HT1080 (cell line): ENCODE measurements around the gene AMMECR1. TPM values are rescaled to one million over a fixed set of nuclear protein-coding genes. Genes with fewer than 3 reads are reported as not detected.

Source experiments
- DNase-seq: peaks from one replicate; pipeline ENCODE4 v3.0.0-alpha.2; 2015; ENCODE audit warnings: low read depth
- total RNA-seq: library from RNA; depleted of rRNA; stranded (reverse); fragments of >200 nt; shearing (Covaris generic); gene quantifications from 2 replicates; pipeline ENCODE4 v1.2.3, GENCODE V29; 2014

The AMMECR1 gene
- total RNA-seq, 1 experiment from 2014 or later: 12.0 TPM

- no peak for DNase-seq
Observed at GRCh38 chrX:110212299-110212698, 105.6 kb downstream of the AMMECR1 start.

GRCh38 chrX:110211340-110211739 lies 106.5 kb downstream of the AMMECR1 start:
- DNase-seq: no peak

- peak; percentile 80 for DNase-seq
Observed at GRCh38 chrX:110210417-110211139, 107.3 kb downstream of the AMMECR1 start.

DNA sequence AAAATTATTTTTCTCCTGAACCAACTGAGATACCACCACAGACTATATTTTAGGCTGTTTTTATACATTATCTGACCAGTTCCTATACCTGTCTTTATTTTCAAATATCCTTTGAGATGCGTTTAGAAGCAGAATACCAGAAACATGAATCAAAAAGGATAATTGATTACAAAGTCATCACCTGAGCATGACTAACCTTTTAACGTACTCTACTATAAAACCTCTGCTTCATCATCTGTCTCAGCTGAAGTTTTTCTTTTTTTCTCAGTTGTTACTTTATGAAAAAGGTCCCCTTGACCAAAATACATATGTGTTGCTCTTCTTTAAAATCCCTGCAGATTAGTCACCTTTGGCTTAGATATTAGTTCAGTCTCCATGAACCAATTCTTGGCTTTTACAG lies 109.8 kb downstream of the AMMECR1 start:
- no peak for DNase-seq

- peak; percentile 75 for DNase-seq
Observed at GRCh38 chrX:110204986-110205385, 112.9 kb downstream of the AMMECR1 start.

- DNase-seq: no peak
Observed at GRCh38 chrX:110201799-110202198, 116.1 kb downstream of the AMMECR1 start.

GRCh38 chrX:110194977-110195376 lies 122.9 kb downstream of the AMMECR1 start:
- DNase-seq: no peak

DNA sequence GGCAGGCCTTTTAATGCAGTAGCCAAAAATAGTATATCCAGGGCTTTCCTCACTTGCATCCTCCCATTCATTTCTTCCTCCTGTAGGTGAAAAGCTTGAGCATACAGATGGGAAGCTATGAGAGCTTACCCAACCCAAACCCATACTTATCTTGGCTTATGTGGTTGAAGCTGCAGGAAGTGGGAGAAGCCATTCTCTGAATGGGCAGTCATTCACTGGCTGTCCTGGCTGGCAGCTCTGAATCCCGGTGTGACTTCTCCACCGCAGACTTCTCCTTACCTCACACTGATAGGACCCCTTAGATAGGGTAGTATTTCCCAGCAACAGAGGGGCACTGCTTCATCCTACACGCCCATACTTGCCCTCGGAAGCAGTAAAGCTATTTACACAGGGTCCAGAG lies 125.4 kb downstream of the AMMECR1 start:
- no peak for DNase-seq

GRCh38 chrX:110188701-110189558 lies 129.0 kb downstream of the AMMECR1 start:
- peak; percentile 44 for DNase-seq

- no peak for DNase-seq
Observed at GRCh38 chrX:110183314-110183713, 134.6 kb downstream of the AMMECR1 start.

DNA sequence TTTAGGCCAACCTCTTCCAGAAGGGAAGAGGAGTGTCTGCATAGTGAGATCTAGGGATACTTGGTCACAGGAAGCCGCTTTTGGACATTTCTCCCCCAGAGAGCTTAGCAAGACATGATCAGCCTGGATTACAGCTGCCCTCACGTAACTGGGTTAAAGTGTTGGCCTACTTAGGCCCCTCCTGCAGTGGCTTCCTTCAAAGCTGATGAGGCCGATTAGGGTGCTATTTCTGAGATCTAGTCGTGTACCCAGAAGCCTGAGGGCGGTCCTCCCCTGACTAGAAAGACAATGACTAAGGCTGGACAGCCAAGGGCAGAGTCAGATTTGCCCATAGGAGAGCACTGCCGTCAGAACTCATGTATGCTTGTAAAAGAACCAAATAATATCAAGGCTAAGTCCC lies 135.0 kb downstream of the AMMECR1 start:
- no peak for DNase-seq

GRCh38 chrX:110182362-110182761 lies 135.5 kb downstream of the AMMECR1 start:
- DNase-seq: no peak

DNA sequence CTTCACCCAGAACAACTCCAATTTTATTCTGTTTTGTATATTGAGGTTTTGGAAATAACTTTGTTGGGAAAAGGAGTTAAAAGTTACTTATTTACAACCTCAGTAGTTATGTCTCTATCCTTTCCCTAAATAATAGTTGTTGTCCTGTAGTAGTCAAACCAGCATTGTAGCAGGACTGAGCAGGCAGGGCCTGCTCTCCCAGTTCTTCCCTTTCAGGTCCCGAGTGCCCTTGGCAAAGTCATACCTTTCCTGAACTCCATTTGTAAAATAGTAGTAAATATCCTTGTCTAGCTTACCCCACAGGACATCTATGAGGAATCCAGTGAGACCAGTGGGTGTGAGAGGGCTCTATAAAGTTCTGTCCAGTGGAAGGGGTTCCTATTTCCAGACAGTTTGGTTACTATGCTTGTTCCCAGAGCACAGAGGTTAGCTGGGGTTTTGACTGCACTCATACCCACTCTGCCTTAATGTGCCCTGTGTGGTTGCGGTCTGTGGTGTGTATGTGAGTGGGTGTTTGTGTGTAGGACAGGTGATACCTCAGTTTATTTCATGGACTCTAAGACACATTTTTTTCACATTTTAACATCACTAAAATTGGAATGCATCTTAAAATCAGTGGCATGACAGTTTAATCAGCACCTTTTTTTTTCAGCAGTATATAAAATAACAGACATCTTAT lies 136.3 kb downstream of the AMMECR1 start:
- no peak for DNase-seq

DNA sequence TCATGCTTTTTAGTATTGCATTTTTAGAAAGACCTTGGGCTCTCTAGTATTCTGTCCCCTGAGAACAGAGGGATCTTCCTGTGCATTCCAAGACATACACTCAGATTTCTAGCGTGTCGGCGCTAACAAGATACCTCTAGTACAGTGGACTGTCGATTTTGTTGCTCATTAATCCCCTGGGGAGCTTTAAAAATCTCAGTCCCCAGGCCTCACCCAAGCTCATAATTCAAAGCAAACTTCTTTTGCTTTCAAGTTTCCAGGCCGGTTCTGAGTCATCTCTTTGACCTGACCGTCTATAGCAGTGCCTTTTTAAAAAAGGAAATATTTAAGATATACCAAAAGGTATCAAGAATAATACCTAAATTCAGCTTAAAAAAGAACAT lies 137.0 kb downstream of the AMMECR1 start:
- DNase-seq: peak; percentile 43

- peak; percentile 78 for DNase-seq
Observed at GRCh38 chrX:110180176-110180927, 137.5 kb downstream of the AMMECR1 start.

GRCh38 chrX:110178179-110178865 lies 139.6 kb downstream of the AMMECR1 start:
- no peak for DNase-seq

DNA sequence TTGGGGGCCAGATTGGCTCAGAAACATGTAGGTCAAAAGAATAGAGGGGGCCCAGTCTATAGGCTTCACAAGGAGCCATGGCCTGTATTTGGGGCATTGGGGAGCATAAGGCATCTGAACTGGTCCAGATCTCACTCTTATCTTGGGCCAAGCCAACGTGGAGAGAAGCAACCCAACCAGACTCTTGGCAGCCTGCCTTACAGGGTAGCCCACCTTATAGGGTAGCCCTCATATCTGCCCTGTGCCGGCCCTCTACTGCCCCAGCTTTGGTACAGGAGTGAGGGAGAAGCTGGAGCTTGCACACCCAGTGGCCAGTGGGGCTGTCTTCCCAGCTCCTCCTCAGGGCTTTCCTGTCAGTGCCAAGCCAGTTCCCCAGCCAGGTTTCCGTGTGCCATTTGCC lies 142.2 kb downstream of the AMMECR1 start:
- no peak for DNase-seq

- DNase-seq: no peak
Observed at GRCh38 chrX:110175146-110175545, 142.7 kb downstream of the AMMECR1 start.

DNA sequence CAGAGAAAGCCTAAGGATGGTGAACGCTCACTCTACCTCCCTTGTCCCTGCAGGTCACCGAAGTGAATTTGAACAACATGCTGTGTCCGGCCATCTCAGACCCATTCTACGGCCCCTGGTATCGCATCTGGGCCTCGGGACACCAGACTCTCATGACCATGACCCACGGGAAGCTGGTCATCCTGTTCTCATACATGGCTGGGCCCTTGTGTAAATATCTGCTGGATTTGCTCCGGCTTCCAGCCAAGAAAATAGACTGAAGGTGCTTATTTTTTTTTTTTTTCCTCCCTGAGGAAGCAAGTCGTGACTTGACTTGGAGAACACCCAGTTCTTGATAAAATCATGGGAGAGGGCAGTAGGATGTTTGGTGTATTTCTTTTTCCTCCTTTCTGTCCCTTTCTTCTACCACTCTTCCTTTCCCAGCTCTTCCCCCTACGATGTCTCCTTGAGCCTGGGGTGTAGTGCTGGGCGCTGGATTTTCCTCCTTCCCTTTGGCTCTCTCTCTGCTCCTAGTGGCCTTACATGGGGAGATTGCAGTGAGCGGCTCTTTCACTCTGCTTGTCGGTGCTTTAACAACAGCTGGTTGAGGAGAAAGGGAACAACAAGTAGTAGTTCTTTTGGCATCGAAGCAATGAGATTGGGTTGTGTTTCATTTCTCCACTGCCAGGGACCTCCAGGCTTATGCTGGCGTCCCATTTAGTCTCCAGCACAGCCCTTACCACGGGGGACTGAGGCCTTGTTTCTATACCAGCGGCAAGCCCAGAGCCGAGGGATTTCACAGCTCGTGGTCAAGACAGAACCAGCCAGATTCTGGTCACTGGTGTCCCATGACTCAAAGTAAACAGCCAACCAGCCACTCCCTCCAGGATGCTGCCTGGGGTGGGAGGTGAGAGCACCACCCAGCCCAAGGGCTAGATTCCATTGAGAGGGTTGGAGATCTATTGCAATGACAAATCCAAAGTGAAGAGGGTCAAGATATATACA lies 144.4 kb downstream of the AMMECR1 start:
- DNase-seq: peak; percentile 46

DNA sequence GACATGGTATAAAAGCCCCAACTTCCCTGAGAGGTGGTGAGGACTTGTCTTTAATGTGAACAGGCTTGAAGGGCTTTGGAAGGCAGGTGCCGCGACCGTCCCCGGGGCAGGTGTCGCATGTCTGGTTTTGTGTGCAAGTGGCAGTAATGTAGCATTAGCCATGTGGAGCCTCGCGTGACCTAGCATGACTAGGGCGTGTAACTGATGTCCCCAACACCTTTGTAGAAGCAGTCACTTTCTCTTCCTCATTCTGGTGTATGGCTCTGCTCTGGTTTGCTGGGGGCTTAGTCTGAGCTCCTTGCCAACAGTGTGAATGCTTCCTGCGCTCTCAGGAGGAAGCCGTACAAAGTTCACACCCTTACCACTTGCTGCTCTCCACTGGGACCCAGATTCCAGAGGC lies 145.7 kb downstream of the AMMECR1 start:
- no peak for DNase-seq
